Endodermal cell (in vitro differentiated cells): ENCODE measurements around the gene PTPRE. TPM values are rescaled to one million over a fixed set of nuclear protein-coding genes. Genes with fewer than 3 reads are reported as not detected.
"Not testable (repeated sequence)": the region's sequence is repeated elsewhere in the genome, so short reads cannot be mapped to it uniquely, and the experiment has no call there.

Experiments used
- DNase-seq: peaks from one replicate; pipeline ENCODE4 v3.0.0-alpha.2; 2017
- H3K27ac ChIP-seq: 2 replicates; pipeline ENCODE4 v1.5.1; 2013; ENCODE audit warnings: mild to moderate bottlenecking, low read depth, low read length, moderate library complexity
- H3K27me3 ChIP-seq: 2 replicates; pipeline ENCODE4 v1.6.1; 2013; ENCODE audit warnings: mild to moderate bottlenecking, low read length, moderate library complexity; ENCODE audit not compliant: insufficient read depth, control insufficient read depth, poor library complexity, severe bottlenecking
- H3K36me3 ChIP-seq: 2 replicates; pipeline ENCODE4 v1.7.0; 2013; ENCODE audit warnings: mild to moderate bottlenecking, low read length, moderate library complexity; ENCODE audit not compliant: control insufficient read depth, insufficient read depth
- H3K4me1 ChIP-seq: one replicate; pipeline ENCODE4 v1.7.0; 2013; ENCODE audit warnings: low read length; ENCODE audit not compliant: control insufficient read depth, insufficient read depth
- H3K4me3 ChIP-seq: 2 replicates; pipeline ENCODE4 v1.5.1; 2013; ENCODE audit warnings: mild to moderate bottlenecking, low read length, moderate library complexity
- H3K9ac ChIP-seq: 2 replicates; pipeline ENCODE4 v1.6.1; 2013; ENCODE audit warnings: mild to moderate bottlenecking, low read length, moderate library complexity; ENCODE audit not compliant: poor library complexity, severe bottlenecking; ENCODE audit errors: extremely low read depth
- H3K9me3 ChIP-seq: 2 replicates; pipeline ENCODE4 v1.6.1; 2013; ENCODE audit warnings: mild to moderate bottlenecking, low read length, moderate library complexity; ENCODE audit not compliant: control insufficient read depth
- H3K27ac Mint-ChIP-seq: 2 replicates; pipeline ENCODE4 v1.8.0; 2020; ENCODE audit warnings: mixed read lengths
- H3K27me3 Mint-ChIP-seq: 2 replicates; pipeline ENCODE4 v1.8.0; 2021; ENCODE audit warnings: mild to moderate bottlenecking, mixed read lengths; ENCODE audit not compliant: insufficient read depth
- H3K36me3 Mint-ChIP-seq: 2 replicates; pipeline ENCODE4 v1.8.0; 2020; ENCODE audit warnings: low read depth, mixed read lengths
- H3K4me1 Mint-ChIP-seq: 2 replicates; pipeline ENCODE4 v1.8.0; 2020; ENCODE audit warnings: mixed read lengths
- H3K4me3 Mint-ChIP-seq: 2 replicates; pipeline ENCODE4 v1.8.0; 2020; ENCODE audit warnings: mild to moderate bottlenecking, moderate library complexity, mixed read lengths
- H3K9me3 Mint-ChIP-seq: 2 replicates; pipeline ENCODE4 v1.8.0; 2020; ENCODE audit warnings: mild to moderate bottlenecking, mixed read lengths
- CTCF ChIP-seq: fragments of 200-600 bp; sonication (generic); conservative IDR thresholded peaks from 2 replicates; pipeline ENCODE4 v1.5.0; 2021; ENCODE audit warnings: antibody characterized with exemption, mild to moderate bottlenecking
- WGBS, 2 experiments: methylation state at CpG; one replicate each; pipeline versions ENCODE4 v1.1.5 to v1.1.7; 2013; ENCODE audit warnings: missing lambda C conversion rate in 2 of 2, mixed read lengths in 1 of 2; ENCODE audit not compliant: insufficient coverage in 1 of 2, insufficient read length in 1 of 2; 5-methylcytosine and 5-hydroxymethylcytosine counted together
- total RNA-seq, 2 donors: library from RNA; stranded (reverse); fragmentation: NEBNext Ultra II Directional in 1 of 2; extraction: Animal tissue kit (Norgen Biotek cat#: 25700) in 1 of 2; gene quantifications; 2 replicates in 1 of 2; 3 replicates in 1 of 2; pipeline ENCODE4 v1.2.1, GENCODE V29; 2021

Gene PTPRE
- total RNA-seq, 2 donors from 2014 or later: 0.75 to 3.0 TPM

- WGBS, 2 experiments: 85 to 90% methylated on average over 9 to 12 of the region's 12 CpGs
- Histone ChIP-seq H3K27me3 (no peaks in the 10 kb centered on the region), H3K4me1 (no peaks in the 10 kb centered on the region), H3K27ac (no peak overlapping the region), H3K9ac (no peak overlapping the region), H3K36me3 (no peaks in the 10 kb centered on the region), H3K4me3 (no peak overlapping the region), H3K9me3 (no peaks in the 10 kb centered on the region)
- H3K36me3 Mint-ChIP-seq: no peaks in the 10 kb centered on the region
- peak; percentile 80 for DNase-seq
- no peaks in the 10 kb centered on the region for H3K27me3 Mint-ChIP-seq
- H3K4me3 Mint-ChIP-seq: no peak overlapping the region
- no peaks in the 10 kb centered on the region for H3K9me3 Mint-ChIP-seq
- TF ChIP-seq CTCF: peak; percentile 68
- H3K27ac Mint-ChIP-seq: no peak overlapping the region
- peaks cover 21% of the 10 kb centered on the region for H3K4me1 Mint-ChIP-seq
Measured at GRCh38 chr10:128087884-128088709, 181.2 kb downstream of the PTPRE start.

GRCh38 chr10:128091636-128092210 lies 184.8 kb downstream of the PTPRE start:
- Mint-ChIP-seq H3K27ac (no peak overlapping the region), H3K36me3 (peaks cover under 1% of the 10 kb centered on the region), H3K9me3 (no peaks in the 10 kb centered on the region), H3K4me3 (no peak overlapping the region), H3K4me1 (no peaks in the 10 kb centered on the region), H3K27me3 (no peaks in the 10 kb centered on the region)
- Histone ChIP-seq H3K9me3 (no peaks in the 10 kb centered on the region), H3K36me3 (no peaks in the 10 kb centered on the region), H3K4me1 (no peaks in the 10 kb centered on the region), H3K27ac (no peak overlapping the region), H3K27me3 (no peaks in the 10 kb centered on the region), H3K4me3 (no peak overlapping the region), H3K9ac (no peak overlapping the region)
- 78 to 85% methylated on average over 11 to 17 of the region's 17 CpGs for WGBS, 2 experiments
- peak; percentile 71 for TF ChIP-seq CTCF
- peak; percentile 83 for DNase-seq

GRCh38 chr10:128092454-128092853 lies 185.6 kb downstream of the PTPRE start:
- no peak overlapping the region for H3K27ac ChIP-seq
- H3K4me1 ChIP-seq: no peaks in the 10 kb centered on the region
- H3K4me3 ChIP-seq: no peak overlapping the region
- no peaks in the 10 kb centered on the region for H3K9me3 ChIP-seq
- Mint-ChIP-seq H3K36me3 (peaks cover 8% of the 10 kb centered on the region), H3K4me3 (no peak overlapping the region), H3K27ac (no peak overlapping the region), H3K4me1 (no peaks in the 10 kb centered on the region), H3K9me3 (no peaks in the 10 kb centered on the region), H3K27me3 (no peaks in the 10 kb centered on the region)
- no peaks in the 10 kb centered on the region for H3K36me3 ChIP-seq
- no peak for TF ChIP-seq CTCF
- H3K9ac ChIP-seq: no peak overlapping the region
- peak; percentile 47 for DNase-seq
- 87 to 93% methylated on average over 2 of the region's 3 CpGs for WGBS, 2 experiments
- no peaks in the 10 kb centered on the region for H3K27me3 ChIP-seq

- not testable (repeated sequence) for H3K27ac ChIP-seq, H3K4me1 Mint-ChIP-seq, DNase-seq, H3K9me3 Mint-ChIP-seq, H3K4me3 Mint-ChIP-seq, H3K4me3 ChIP-seq, H3K27ac Mint-ChIP-seq, H3K9me3 ChIP-seq, H3K4me1 ChIP-seq, H3K9ac ChIP-seq, H3K27me3 ChIP-seq, H3K27me3 Mint-ChIP-seq
- peaks cover 21% of the 10 kb centered on the region for H3K36me3 ChIP-seq
- 92% methylated on average over 4 of the region's 4 CpGs; no CpG with 5 or more reads in 1 of the 2 experiments for WGBS, 2 experiments
- peaks cover 22% of the 10 kb centered on the region for H3K36me3 Mint-ChIP-seq
Measured at GRCh38 chr10:128094596-128094995, 187.7 kb downstream of the PTPRE start.
